B cell (primary cell): ENCODE measurements around the gene CYB5RL. TPM values are rescaled to one million over a fixed set of nuclear protein-coding genes. Genes with fewer than 3 reads are reported as not detected.

Experiments used
- ATAC-seq: fragments of 200-7000 bp; cut with Tn5 transposase; one replicate; pipeline ENCODE4 v1.10.0; 2021; ENCODE audit warnings: low read depth, mild to moderate bottlenecking, moderate number of reproducible peaks, moderate library complexity
- CTCF ChIA-PET: fragments of 350-600 bp; sonication (Branson Sonifier 250); formaldehyde crosslinking; loops from one replicate; lab custom pipeline; 2021; ENCODE audit warnings: antibody characterized with exemption, inconsistent platforms; lab: Charles Lee
- POLR2A ChIA-PET: fragments of 350-600 bp; sonication (Branson Sonifier 250); formaldehyde crosslinking; loops from one replicate; lab custom pipeline; 2021; ENCODE audit warnings: antibody characterized with exemption; lab: Charles Lee
- DNase-seq: peaks from one replicate; pipeline ENCODE4 v3.0.0; 2013
- H2AFZ ChIP-seq: 2 replicates; pipeline ENCODE4 v1.6.1; 2012; ENCODE audit warnings: mild to moderate bottlenecking, low read depth, low read length; ENCODE audit not compliant: insufficient read depth, poor library complexity, severe bottlenecking
- H3K27ac ChIP-seq, 2 donors: 1 replicate in 1 of 2; 2 replicates in 1 of 2; pipeline ENCODE4 v1.5.1; 2012 to 2013; ENCODE audit warnings: low read length in 2 of 2, mild to moderate bottlenecking in 2 of 2, moderate library complexity in 1 of 2
- H3K27me3 ChIP-seq, 4 experiments: fragments of 200-600 bp in 1 of 4; sonication (generic) in 1 of 4; replicated peaks in 1 of 4; 1 replicate in 2 of 4; 2 replicates in 2 of 4; pipeline versions ENCODE4 v1.6.1 to v1.7.0; 2013 to 2016; ENCODE audit warnings: low read length in 3 of 4, mild to moderate bottlenecking in 2 of 4, mixed read lengths in 1 of 4, moderate library complexity in 1 of 4; ENCODE audit not compliant: insufficient read depth in 4 of 4, control insufficient read depth in 3 of 4; ENCODE audit errors: control extremely low read depth in 1 of 4
- H3K36me3 ChIP-seq, 2 experiments: replicated peaks in 1 of 2; 1 replicate in 1 of 2; 2 replicates in 1 of 2; pipeline versions ENCODE4 v1.6.1 to v1.7.1; 2013; ENCODE audit warnings: low read length in 1 of 2; ENCODE audit not compliant: insufficient read depth in 2 of 2, control insufficient read depth in 1 of 2; ENCODE audit errors: control extremely low read depth in 1 of 2, extremely low read depth in 1 of 2
- H3K4me1 ChIP-seq, 2 donors: fragments of 200-600 bp in 1 of 2; sonication (generic) in 1 of 2; 1 replicate in 1 of 2; 2 replicates in 1 of 2; pipeline versions ENCODE4 v1.5.1 to v1.6.1; 2013 to 2017; ENCODE audit warnings: low read length in 2 of 2; ENCODE audit not compliant: control insufficient read depth in 2 of 2, insufficient read depth in 2 of 2
- H3K4me2 ChIP-seq: replicated peaks from 2 replicates; pipeline ENCODE3; 2012; ENCODE audit warnings: mild to moderate bottlenecking, low read depth, low read length; ENCODE audit not compliant: poor library complexity, severe bottlenecking
- H3K4me3 ChIP-seq, 5 experiments: fragments of 200-600 bp in 1 of 5; sonication (generic) in 1 of 5; 1 replicate in 3 of 5; 2 replicates in 2 of 5; pipeline versions ENCODE4 v1.5.1 to v1.7.0; 2011 to 2016; ENCODE audit warnings: low read length in 4 of 5, mild to moderate bottlenecking in 4 of 5, low read depth in 2 of 5, control low read depth in 1 of 5, moderate library complexity in 1 of 5; ENCODE audit not compliant: insufficient read depth in 1 of 5; ENCODE audit errors: control extremely low read depth in 1 of 5, extremely low read depth in 1 of 5
- H3K79me2 ChIP-seq: fragments of 200-600 bp; sonication (generic); one replicate; pipeline ENCODE4 v1.6.0; 2016; ENCODE audit warnings: low read length; ENCODE audit not compliant: control insufficient read depth, insufficient read depth
- H3K9ac ChIP-seq: fragments of 200-600 bp; sonication (generic); 2 replicates; pipeline ENCODE4 v1.6.1; 2017; ENCODE audit warnings: mild to moderate bottlenecking, low read length, moderate library complexity
- H3K9me3 ChIP-seq, 3 donors: one replicate each; pipeline versions ENCODE4 v1.6.1 to v1.7.1; 2013; ENCODE audit warnings: low read length in 2 of 3; ENCODE audit not compliant: control insufficient read depth in 2 of 3, insufficient read depth in 1 of 3; ENCODE audit errors: control extremely low read depth in 1 of 3
- H4K20me1 ChIP-seq: 2 replicates; pipeline ENCODE4 v1.6.0; 2012; ENCODE audit warnings: mild to moderate bottlenecking, low read length; ENCODE audit not compliant: insufficient read depth, control insufficient read depth, poor library complexity, severe bottlenecking
- H3K27ac Mint-ChIP-seq: one replicate; pipeline ENCODE4 v1.8.0; 2021; ENCODE audit warnings: mixed read lengths
- H3K27me3 Mint-ChIP-seq: one replicate; pipeline ENCODE4 v1.8.0; 2021; ENCODE audit warnings: mixed read lengths
- H3K4me1 Mint-ChIP-seq: one replicate; pipeline ENCODE4 v1.8.0; 2021; ENCODE audit warnings: mixed read lengths
- H3K4me3 Mint-ChIP-seq: one replicate; pipeline ENCODE4 v1.8.0; 2021; ENCODE audit warnings: mixed read lengths
- H3K9me3 Mint-ChIP-seq: one replicate; pipeline ENCODE4 v1.8.0; 2022; ENCODE audit warnings: mixed read lengths; ENCODE audit not compliant: insufficient read depth
- CTCF ChIP-seq: fragments of 200-600 bp; IDR thresholded peaks from one replicate; pipeline ENCODE4 v1.8.0; 2022; ENCODE audit warnings: antibody characterized with exemption, mild to moderate bottlenecking
- EZH2 ChIP-seq: IDR thresholded peaks from 2 replicates; pipeline ENCODE4 v1.6.1; 2012; ENCODE audit warnings: borderline replicate concordance, low read depth, mild to moderate bottlenecking, moderate library complexity, low read length; ENCODE audit not compliant: insufficient read depth, poor library complexity, severe bottlenecking
- WGBS: methylation state at CpG from one replicate; pipeline ENCODE4 v1.1.5; 2013; ENCODE audit warnings: missing lambda C conversion rate; ENCODE audit not compliant: insufficient coverage; 5-methylcytosine and 5-hydroxymethylcytosine counted together
- intact Hi-C: fragments of 100-400 bp; cut with micrococcal nuclease; formaldehyde crosslinking; loops from one replicate; pipeline ENCODE4 v1.10.0; 2022
- polyA plus RNA-seq: library from polyadenylated mRNA; depleted of rRNA; stranded (reverse); fragments of >200 nt; gene quantifications from 2 replicates; pipeline ENCODE4 v1.2.3, GENCODE V29; 2012
- total RNA-seq, 2 donors: library from RNA; stranded (reverse); fragments of 120-200 nt in 1 of 2; gene quantifications; 1 replicate in 1 of 2; 2 replicates in 1 of 2; pipeline versions ENCODE4 v1.2.3 to v1.2.4, GENCODE V29; 2013 to 2022

Gene CYB5RL
- total and polyA plus RNA-seq, 2 donors (not counting 1 experiment from before 2014, with no cell fraction given): 7.9 to 12.4 TPM

DNA sequence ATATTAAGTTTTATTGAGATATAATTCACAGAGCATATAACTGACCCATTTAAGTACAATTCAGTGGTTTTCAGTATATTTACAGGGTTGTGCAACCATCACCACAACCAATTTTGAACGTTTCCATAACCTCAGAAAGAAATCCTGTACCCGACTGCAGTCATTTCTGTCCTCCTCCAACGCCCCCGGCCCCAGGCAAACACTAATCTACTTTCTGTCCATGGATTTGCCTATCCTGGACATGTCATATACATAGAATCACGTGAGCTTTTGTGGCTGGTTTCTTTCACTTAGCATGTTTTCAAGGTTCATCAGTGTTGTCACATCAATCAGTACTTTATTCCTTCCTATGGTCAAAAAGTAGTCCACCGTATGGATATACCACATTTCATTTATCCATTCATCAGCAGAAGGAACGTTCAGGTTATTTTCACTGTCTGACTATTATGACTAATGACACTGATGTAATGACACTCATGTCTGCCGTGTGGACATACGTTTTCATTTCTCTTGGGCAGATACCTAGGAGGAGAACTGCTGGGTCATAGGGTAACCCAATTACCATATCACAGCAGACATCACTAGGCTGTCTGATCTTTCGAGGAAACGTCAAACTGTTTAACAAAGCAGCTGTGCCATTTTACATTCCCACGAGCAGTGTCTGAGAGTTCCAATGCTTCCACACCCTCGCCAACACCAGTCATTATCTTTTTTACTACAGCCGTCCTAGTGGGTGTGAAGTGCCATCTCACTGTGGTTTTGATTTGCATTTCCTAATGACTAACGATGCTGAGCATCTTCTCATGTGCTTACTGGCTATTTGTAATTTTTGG is 30.9 kb upstream of the CYB5RL start:
- H3K4me1 Mint-ChIP-seq: peaks cover 2% of the 10 kb centered on the region
- Histone ChIP-seq H3K9ac (no peak overlapping the region), H3K9me3 (no peaks in the 10 kb centered on the region), H3K27ac (no peak overlapping the region), H3K4me3 (no peak overlapping the region), H3K4me1 (no peaks in the 10 kb centered on the region), H3K79me2 (no peaks in the 10 kb centered on the region), H3K4me2 (no peak overlapping the region), H3K27me3 (no peaks in the 10 kb centered on the region), H2AFZ (no peak overlapping the region), H3K36me3 (no peaks in the 10 kb centered on the region), H4K20me1 (no peaks in the 10 kb centered on the region)
- TF ChIP-seq EZH2: no peak
- TF ChIP-seq CTCF: no peak
- no peak overlapping the region for H3K4me3 Mint-ChIP-seq
- intact Hi-C loops: no loop called here
- 82% methylated on average over 5 of the region's 15 CpGs for WGBS
- no peaks in the 10 kb centered on the region for H3K9me3 Mint-ChIP-seq
- no peak for DNase-seq
- ChIA-PET POLR2A (no interaction called here), CTCF (no interaction called here)
- no peak for ATAC-seq
- no peak overlapping the region for H3K27ac Mint-ChIP-seq
- no peaks in the 10 kb centered on the region for H3K27me3 Mint-ChIP-seq

DNA sequence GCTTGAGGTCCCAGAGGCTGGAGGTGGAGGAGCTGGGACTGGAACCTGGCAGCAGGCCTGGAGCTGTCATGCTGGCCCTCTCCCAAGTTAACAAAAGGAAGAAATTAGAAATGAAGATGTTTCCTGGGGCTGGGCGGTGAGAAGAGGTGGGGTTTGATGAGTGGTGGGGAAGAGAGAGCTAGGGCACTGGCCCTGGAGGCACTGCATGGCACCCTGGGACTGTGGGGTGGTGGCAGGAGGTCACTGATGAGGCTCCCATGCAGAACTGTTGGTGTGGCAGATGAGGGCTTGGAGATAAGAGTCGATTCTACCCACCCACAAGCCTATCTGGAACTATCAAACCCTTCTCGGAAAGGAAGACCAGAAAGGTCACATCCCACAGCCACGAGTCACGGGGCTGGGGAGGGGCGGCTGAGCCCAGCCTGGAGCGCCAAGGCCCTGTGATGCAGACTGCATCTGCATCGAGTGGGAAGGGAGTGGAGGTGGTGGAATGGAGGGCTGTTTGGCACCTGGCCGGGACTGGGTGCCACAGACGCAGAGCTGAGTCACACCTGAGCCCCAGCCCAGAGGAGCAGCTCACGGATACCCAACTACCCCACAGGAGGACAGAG is 29.6 kb upstream of the CYB5RL start:
- Histone ChIP-seq H3K4me2 (no peak overlapping the region), H3K36me3 (no peaks in the 10 kb centered on the region), H4K20me1 (no peaks in the 10 kb centered on the region), H3K4me3 (no peak overlapping the region), H3K27me3 (no peaks in the 10 kb centered on the region), H3K27ac (no peak overlapping the region), H3K79me2 (no peaks in the 10 kb centered on the region), H2AFZ (no peak overlapping the region), H3K9me3 (no peaks in the 10 kb centered on the region), H3K4me1 (no peaks in the 10 kb centered on the region), H3K9ac (no peak overlapping the region)
- Mint-ChIP-seq H3K27ac (no peak overlapping the region), H3K27me3 (no peaks in the 10 kb centered on the region), H3K4me1 (peaks cover 2% of the 10 kb centered on the region), H3K4me3 (no peak overlapping the region), H3K9me3 (no peaks in the 10 kb centered on the region)
- POLR2A ChIA-PET: no interaction called here
- TF ChIP-seq EZH2 (no peak), CTCF (no peak)
- intact Hi-C loops: no loop called here
- CTCF ChIA-PET: no interaction called here
- DNase-seq (no peak), ATAC-seq (no peak)
- 82% methylated on average over 10 of the region's 11 CpGs for WGBS
